ENCODE data around the gene MRPL22. TPM values are rescaled to one million over a fixed set of nuclear protein-coding genes. Genes with fewer than 3 reads are reported as not detected.
"Not testable (repeated sequence)": the region's sequence is repeated elsewhere in the genome, so short reads cannot be mapped to it uniquely, and the experiment has no call there.

MRPL22 gene
- total and polyA plus RNA-seq, 8 donors: 1.3 to 63.4 (median 10.1) TPM; not detected in 1

DNA sequence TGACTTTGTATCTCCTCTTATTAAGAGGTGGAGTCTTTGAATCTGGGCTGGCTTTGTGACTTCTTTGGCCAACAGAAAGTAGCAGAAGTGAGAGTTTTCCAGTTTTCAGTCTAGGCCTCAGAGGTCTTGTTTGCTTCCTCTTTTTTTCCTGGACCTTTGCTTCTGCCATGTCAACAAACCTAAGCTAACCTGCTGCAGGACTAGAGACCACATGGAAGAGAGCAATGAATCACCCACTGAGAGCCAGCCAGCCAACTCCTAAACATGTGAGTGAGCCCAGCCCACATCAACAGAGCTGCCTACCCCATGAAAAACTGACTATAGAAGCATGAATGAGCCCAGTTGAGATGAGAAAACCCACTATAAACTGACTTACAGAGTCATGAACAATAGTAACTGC lies 29.9 kb downstream of the MRPL22 start:
- DNase-seq: peak in 1 of 2 donors; percentile 10
- H3K4me1 ChIP-seq: no peaks in the 10 kb centered on the region
- intact Hi-C loops (cut with DNase I; ENCODE audit: low total_unique reads): no loop called here
- no peak overlapping the region for H3K4me3 ChIP-seq
- no peaks in the 10 kb centered on the region for H3K9me3 ChIP-seq
- no peak for TF ChIP-seq CTCF (IDR thresholded peaks at IDR 0.05)
- no peak for TF ChIP-seq POLR2AphosphoS5 (IDR thresholded peaks at IDR 0.05)
- no peak for TF ChIP-seq EP300 (IDR thresholded peaks at IDR 0.05)
- no peak for TF ChIP-seq POLR2A (IDR thresholded peaks at IDR 0.05)
- peaks cover 18 to 42% (median 38%) of the 10 kb centered on the region in 4 donors for H3K36me3 ChIP-seq
- H3K27me3 ChIP-seq: no peaks in the 10 kb centered on the region
- no peak overlapping the region for H3K27ac ChIP-seq

DNA sequence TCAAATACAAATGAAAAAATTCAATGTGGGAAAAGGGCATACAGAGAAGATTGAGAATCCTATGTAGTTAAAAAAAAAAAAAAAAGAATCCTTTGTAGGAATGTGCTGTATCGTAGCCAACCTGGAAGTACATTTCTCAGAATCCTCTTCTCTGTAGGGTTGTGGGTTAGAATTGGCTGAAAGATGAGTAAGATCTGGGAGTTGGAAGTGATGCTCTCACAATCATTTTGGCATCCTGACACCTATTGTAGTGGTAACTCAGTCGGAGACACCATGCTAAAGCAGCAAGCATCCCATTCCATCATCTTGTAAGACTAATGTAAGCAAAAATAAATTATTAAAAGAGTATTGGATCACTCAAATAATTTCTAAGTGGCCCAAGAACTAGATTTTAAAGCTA lies 30.6 kb downstream of the MRPL22 start:
- H3K9me3 ChIP-seq: no peaks in the 10 kb centered on the region
- no peak overlapping the region for H3K27ac ChIP-seq
- DNase-seq: no peak
- 79 to 92% (median 87%) methylated on average over 2 of the region's 2 CpGs for WGBS, 5 donors
- H3K4me3 ChIP-seq: no peak overlapping the region
- intact Hi-C loops (cut with DNase I; ENCODE audit: low total_unique reads): no loop called here
- peaks cover 17 to 36% (median 32%) of the 10 kb centered on the region in 4 donors for H3K36me3 ChIP-seq
- no peaks in the 10 kb centered on the region for H3K27me3 ChIP-seq
- no peaks in the 10 kb centered on the region for H3K4me1 ChIP-seq
- no peak for TF ChIP-seq POLR2A (IDR thresholded peaks at IDR 0.05)

GRCh38 chr5:154972476-154973080 lies 31.7 kb downstream of the MRPL22 start:
- 62 to 72% (median 66%) methylated on average over 2 of the region's 2 CpGs for WGBS, 5 donors
- intact Hi-C loops (cut with DNase I; ENCODE audit: low total_unique reads): no loop called here
- H3K27me3 ChIP-seq: no peaks in the 10 kb centered on the region
- no peak overlapping the region for H3K4me3 ChIP-seq
- TF ChIP-seq EP300 (IDR thresholded peaks at IDR 0.05) (no peak), POLR2A (IDR thresholded peaks at IDR 0.05) (no peak), CTCF (IDR thresholded peaks at IDR 0.05) (peak in 4 of 7 experiments; percentile 16 to 38 (median 31)), POLR2AphosphoS5 (IDR thresholded peaks at IDR 0.05) (no peak)
- no peaks in the 10 kb centered on the region for H3K9me3 ChIP-seq
- no peak overlapping the region for H3K27ac ChIP-seq
- peak in 1 of 2 donors; percentile 72 for DNase-seq
- H3K4me1 ChIP-seq: no peaks in the 10 kb centered on the region
- peaks cover 13 to 25% (median 21%) of the 10 kb centered on the region in 4 donors for H3K36me3 ChIP-seq

- intact Hi-C loops (cut with DNase I; ENCODE audit: low total_unique reads); H3K36me3 ChIP-seq; H3K4me1 ChIP-seq; H3K27ac ChIP-seq; H3K9me3 ChIP-seq; H3K4me3 ChIP-seq; H3K27me3 ChIP-seq; DNase-seq: not testable (repeated sequence)
- 92 to 94% (median 93%) methylated on average over 9 of the region's 9 CpGs for WGBS, 5 donors
These were observed 35.2 kb downstream of the MRPL22 start for GRCh38 chr5:154976082-154976481.

GRCh38 chr5:154977409-154977808 lies 36.5 kb downstream of the MRPL22 start:
- Histone ChIP-seq H3K9me3 (no peaks in the 10 kb centered on the region), H3K27me3 (no peaks in the 10 kb centered on the region), H3K27ac (no peak overlapping the region), H3K36me3 (peaks cover 0 to 5% (median 0%) of the 10 kb centered on the region in 4 donors), H3K4me1 (no peaks in the 10 kb centered on the region), H3K4me3 (no peak overlapping the region)
- no peak for TF ChIP-seq POLR2A (IDR thresholded peaks at IDR 0.05)
- TF ChIP-seq EP300 (IDR thresholded peaks at IDR 0.05): no peak
- intact Hi-C loops (cut with DNase I; ENCODE audit: low total_unique reads): no loop called here
- DNase-seq: no peak
- WGBS, 5 donors: 51 to 82% (median 65%) methylated on average over 1 of the region's 1 CpG

- intact Hi-C loops (cut with DNase I; ENCODE audit: low total_unique reads); DNase-seq: not testable (repeated sequence)
These were observed 37.4 kb downstream of the MRPL22 start for GRCh38 chr5:154978294-154978693.

More at GRCh38 chr5:154978294-154978693, 37.4 kb downstream of the MRPL22 start:
- H3K9me3 ChIP-seq, H3K36me3 ChIP-seq, H3K4me3 ChIP-seq, H3K4me1 ChIP-seq, H3K27me3 ChIP-seq, H3K27ac ChIP-seq: not testable (repeated sequence)
- 82 to 94% (median 91%) methylated on average over 2 of the region's 2 CpGs for WGBS, 5 donors

All from stomach (tissue), 9 donors.